ENCODE data around the gene AKAP1. TPM values are rescaled to one million over a fixed set of nuclear protein-coding genes. Genes with fewer than 3 reads are reported as not detected.

Gene AKAP1
- total RNA-seq, 2 donors from 2014 or later = 128 to 139 TPM

GRCh38 chr17:57164814-57165213, 79.8 kb downstream of the AKAP1 start:
- Histone ChIP-seq H3K4me1 (no peaks in the 10 kb centered on the region), H3K4me3 (no peak overlapping the region), H3K9ac (ENCODE audit: low read depth in 2 of 2, low read length in 2 of 2) (no peak overlapping the region), H3K9me3 (no peaks in the 10 kb centered on the region), H3K27me3 (no peaks in the 10 kb centered on the region), H3K27ac (no peak overlapping the region), H3K36me3 (no peaks in the 10 kb centered on the region)
- intact Hi-C loops (cut with DNase I) = no loop called here
- DNase-seq = no peak
- TF ChIP-seq, protein P1, sequence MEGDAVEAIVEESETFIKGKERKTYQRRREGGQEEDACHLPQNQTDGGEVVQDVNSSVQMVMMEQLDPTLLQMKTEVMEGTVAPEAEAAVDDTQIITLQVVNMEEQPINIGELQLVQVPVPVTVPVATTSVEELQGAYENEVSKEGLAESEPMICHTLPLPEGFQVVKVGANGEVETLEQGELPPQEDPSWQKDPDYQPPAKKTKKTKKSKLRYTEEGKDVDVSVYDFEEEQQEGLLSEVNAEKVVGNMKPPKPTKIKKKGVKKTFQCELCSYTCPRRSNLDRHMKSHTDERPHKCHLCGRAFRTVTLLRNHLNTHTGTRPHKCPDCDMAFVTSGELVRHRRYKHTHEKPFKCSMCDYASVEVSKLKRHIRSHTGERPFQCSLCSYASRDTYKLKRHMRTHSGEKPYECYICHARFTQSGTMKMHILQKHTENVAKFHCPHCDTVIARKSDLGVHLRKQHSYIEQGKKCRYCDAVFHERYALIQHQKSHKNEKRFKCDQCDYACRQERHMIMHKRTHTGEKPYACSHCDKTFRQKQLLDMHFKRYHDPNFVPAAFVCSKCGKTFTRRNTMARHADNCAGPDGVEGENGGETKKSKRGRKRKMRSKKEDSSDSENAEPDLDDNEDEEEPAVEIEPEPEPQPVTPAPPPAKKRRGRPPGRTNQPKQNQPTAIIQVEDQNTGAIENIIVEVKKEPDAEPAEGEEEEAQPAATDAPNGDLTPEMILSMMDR (IDR thresholded peaks at IDR 0.05) = no peak

DNA sequence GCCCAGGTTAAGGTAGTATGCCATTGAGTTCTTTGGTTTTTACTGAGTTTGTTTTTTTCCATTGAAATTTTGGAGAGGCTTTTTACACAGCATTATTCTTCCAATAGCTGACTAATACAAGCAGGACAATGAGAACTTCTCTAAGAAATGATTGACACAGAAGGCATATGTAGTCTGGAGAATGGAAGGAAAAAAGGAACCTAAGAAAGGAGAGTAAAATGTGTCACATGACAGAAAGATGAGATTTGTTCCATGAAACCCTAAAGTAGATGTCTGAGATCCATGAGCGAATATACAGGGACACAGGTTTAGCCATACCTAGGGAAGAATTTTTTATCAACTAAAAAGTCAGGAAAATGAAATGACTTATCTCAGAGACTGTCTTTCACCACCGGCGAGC, 80.7 kb downstream of the AKAP1 start:
- Histone ChIP-seq H3K27me3 (no peaks in the 10 kb centered on the region), H3K4me1 (no peaks in the 10 kb centered on the region), H3K4me3 (no peak overlapping the region), H3K9me3 (no peaks in the 10 kb centered on the region), H3K9ac (ENCODE audit: low read depth in 2 of 2, low read length in 2 of 2) (no peak overlapping the region), H3K36me3 (no peaks in the 10 kb centered on the region), H3K27ac (no peak overlapping the region)
- no peak for DNase-seq
- intact Hi-C loops (cut with DNase I) = no loop called here
- TF ChIP-seq, protein P1 (IDR thresholded peaks at IDR 0.05) = no peak

DNA sequence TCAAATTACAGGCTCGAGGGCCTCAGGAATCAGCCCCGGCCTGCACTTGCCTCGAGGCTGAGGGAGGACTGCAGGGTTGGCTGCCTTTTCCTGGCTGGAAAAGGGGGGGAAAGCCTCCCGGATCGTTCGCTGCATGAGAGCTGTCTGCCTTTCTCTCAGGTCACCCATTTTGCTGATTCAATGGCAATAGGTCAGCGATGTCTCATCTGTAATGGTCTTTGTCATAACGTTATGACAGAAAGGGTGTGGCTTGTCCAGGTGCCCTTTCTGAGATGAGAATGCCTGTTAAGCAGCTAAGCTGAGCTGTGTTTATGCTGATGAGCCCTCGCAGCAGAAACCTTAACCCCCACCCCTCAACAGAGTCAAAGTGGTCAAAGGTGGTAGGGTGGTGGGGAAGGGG, 81.8 kb downstream of the AKAP1 start:
- Histone ChIP-seq H3K4me3 (no peak overlapping the region), H3K9me3 (no peaks in the 10 kb centered on the region), H3K4me1 (no peaks in the 10 kb centered on the region), H3K36me3 (no peaks in the 10 kb centered on the region), H3K27me3 (no peaks in the 10 kb centered on the region), H3K27ac (no peak overlapping the region), H3K9ac (ENCODE audit: low read depth in 2 of 2, low read length in 2 of 2) (no peak overlapping the region)
- TF ChIP-seq, protein P1 (IDR thresholded peaks at IDR 0.05) = no peak
- DNase-seq = no peak
- intact Hi-C loops (cut with DNase I) = no loop called here

- H3K4me3 ChIP-seq = no peak overlapping the region
- TF ChIP-seq, protein P1 (IDR thresholded peaks at IDR 0.05) = no peak
- H3K27ac ChIP-seq = no peak overlapping the region
- intact Hi-C loops (cut with DNase I) = no loop called here
- H3K4me1 ChIP-seq = no peaks in the 10 kb centered on the region
- no peaks in the 10 kb centered on the region for H3K36me3 ChIP-seq
- H3K27me3 ChIP-seq = no peaks in the 10 kb centered on the region
- no peaks in the 10 kb centered on the region for H3K9me3 ChIP-seq
- no peak overlapping the region for H3K9ac ChIP-seq (ENCODE audit: low read depth in 2 of 2, low read length in 2 of 2)
- no peak for DNase-seq
Observed at GRCh38 chr17:57168695-57169094, 83.6 kb downstream of the AKAP1 start.

GRCh38 chr17:57170866-57171265, 85.8 kb downstream of the AKAP1 start:
- Histone ChIP-seq H3K36me3 (no peaks in the 10 kb centered on the region), H3K27ac (no peak overlapping the region), H3K4me3 (no peak overlapping the region), H3K9ac (ENCODE audit: low read depth in 2 of 2, low read length in 2 of 2) (no peak overlapping the region), H3K4me1 (no peaks in the 10 kb centered on the region), H3K27me3 (no peaks in the 10 kb centered on the region), H3K9me3 (no peaks in the 10 kb centered on the region)
- intact Hi-C loops (cut with DNase I) = no loop called here
- DNase-seq = no peak
- TF ChIP-seq, protein P1 (IDR thresholded peaks at IDR 0.05) = no peak

Other genes starting within 250 kb of the AKAP1 start
- 10 to 100 TPM; 69.9 to 98.1 TPM for gene TRIM25, start 171.2 kb upstream of the AKAP1 start, total RNA-seq
- 10 to 100 TPM; 14.1 to 14.8 TPM for gene COIL, start 124.2 kb upstream of the AKAP1 start, total RNA-seq
- 10 to 100 TPM; 13.7 to 22.9 TPM for gene SCPEP1, start 107.1 kb upstream of the AKAP1 start, total RNA-seq
- gene MSI2, start 171.3 kb downstream of the AKAP1 start, total RNA-seq = 10 to 100 TPM; 61.6 to 75.4 TPM